Measurements from ENCODE around the gene IVD. TPM values are rescaled to one million over a fixed set of nuclear protein-coding genes. Genes with fewer than 3 reads are reported as not detected.

IVD gene
- total RNA-seq: 10 to 100 TPM; 33.6 to 40.6 TPM

DNA sequence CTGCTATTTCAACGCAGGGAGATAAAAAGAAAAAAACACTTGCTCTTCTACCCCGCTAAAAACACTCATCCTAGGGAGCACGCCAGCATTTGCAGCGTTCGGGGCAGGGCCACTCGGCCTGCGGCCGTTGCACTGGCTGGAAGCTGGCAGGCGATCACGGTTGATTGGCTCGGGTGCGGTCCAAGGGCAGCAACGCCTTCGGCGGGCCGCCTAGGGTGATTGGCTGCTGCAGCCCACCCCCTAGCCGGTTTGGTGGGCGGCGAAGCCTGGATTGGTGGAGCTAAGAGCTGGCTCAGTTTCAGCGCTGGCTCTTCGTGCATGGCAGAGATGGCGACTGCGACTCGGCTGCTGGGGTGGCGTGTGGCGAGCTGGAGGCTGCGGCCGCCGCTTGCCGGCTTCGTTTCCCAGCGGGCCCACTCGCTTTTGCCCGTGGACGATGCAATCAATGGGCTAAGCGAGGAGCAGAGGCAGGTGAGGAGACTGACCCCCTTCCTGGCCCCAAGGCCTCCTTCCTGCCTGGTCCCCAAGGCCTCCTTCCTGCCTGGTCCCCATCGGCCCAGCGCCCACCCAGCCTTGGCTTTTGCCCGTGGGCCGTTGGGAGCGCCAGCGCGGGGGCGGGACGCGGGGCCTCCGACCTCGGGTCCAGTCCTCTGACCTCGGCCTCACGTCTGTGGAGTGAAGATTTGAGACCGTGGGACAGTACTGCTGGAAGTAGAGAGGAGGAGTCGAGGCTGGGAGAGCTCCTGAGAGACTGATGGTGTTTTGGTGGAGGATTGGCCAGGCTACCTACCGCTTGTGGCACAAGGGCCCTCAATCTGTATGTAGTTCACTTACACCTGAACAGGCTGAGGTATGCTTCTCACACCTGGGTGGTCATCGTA, at the start of gene IVD:
IVD (plus strand) TSS at position 295 of the 881 bp plus-strand sequence; CDS start at position 328, 33 bp downstream.

DNA sequence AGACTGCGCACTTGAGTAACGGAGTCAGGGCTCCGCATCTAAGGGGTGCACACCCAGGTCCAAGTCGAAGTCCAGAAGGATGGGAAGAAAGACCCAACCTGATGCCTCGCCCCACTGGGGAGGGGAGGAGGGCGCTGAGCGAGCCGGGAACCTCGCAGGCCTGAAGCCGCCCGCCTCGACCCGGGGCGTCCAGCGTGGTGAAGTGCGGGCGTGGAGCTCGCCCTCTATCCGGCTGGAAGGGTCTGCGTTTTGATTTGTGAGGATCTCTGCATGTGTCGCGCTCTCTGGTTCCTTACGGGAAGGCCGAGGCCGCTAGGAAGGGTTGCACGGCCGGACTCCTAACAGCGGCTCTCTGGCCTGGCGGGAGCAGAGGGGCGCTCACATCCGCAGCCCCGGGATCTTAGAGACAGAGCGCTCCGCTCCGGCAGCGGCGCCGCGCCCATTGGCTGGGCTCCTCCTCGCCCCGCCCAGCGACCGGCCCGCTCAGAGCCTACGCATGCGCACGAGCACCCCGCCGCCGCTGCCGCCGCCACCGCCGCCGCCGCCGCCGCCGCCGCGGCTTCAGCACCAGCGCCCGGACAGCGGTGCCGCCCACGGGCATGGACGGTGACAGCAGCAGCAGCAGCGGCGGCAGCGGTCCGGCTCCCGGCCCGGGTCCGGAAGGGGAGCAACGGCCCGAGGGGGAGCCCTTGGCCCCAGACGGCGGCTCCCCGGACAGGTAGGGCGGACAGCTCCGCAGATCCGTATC, 47.7 kb upstream of the IVD start, which contains the start of gene DISP2:
DISP2 (plus strand) TSS at position 497 of the 748 bp plus-strand sequence; CDS start at position 600, 103 bp downstream.

DNA sequence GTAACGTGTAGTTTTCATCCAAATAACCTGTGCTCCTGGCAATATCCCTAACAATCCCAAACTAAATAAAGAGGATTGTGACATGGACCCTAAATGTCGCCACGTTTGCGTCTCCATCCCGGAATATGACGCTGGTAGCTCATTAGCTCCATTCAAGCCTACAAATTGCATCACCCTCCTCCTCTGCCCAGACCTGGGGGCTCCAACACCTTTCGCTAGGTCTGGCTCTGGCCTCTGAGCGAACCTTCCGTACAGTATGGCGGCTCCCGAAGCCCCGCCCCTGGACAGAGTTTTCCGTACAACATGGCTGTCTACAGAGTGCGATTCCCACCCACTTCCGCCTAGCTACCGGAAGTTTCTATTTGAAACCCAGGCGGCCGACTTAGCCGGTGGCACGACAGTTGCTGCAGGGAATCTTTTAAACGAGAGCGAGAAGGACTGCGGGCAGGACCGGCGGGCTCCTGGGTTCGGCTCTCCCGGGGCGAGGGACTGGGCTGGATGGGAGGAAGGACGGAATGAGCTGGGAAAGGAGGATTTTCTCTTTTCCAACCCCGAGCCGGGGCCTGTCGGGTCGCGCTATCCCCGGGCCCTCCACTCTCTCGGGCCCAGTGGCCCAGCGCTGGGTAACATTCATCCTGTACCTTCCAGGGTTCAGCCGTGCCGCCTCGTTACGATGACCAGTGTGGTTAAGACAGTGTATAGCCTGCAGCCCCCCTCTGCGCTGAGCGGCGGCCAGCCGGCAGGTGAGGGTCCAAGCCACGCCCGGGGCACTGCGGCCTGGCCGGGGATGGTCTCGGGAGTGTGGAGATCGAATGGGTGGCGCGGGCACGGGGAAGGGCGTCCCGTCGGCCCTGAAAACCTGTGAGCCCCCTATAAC, 22.8 kb upstream of the IVD start, which contains the start of gene KNSTRN:
KNSTRN (plus strand) TSS at position 142 of the 877 bp plus-strand sequence; CDS start at position 257, 115 bp downstream.

DNA sequence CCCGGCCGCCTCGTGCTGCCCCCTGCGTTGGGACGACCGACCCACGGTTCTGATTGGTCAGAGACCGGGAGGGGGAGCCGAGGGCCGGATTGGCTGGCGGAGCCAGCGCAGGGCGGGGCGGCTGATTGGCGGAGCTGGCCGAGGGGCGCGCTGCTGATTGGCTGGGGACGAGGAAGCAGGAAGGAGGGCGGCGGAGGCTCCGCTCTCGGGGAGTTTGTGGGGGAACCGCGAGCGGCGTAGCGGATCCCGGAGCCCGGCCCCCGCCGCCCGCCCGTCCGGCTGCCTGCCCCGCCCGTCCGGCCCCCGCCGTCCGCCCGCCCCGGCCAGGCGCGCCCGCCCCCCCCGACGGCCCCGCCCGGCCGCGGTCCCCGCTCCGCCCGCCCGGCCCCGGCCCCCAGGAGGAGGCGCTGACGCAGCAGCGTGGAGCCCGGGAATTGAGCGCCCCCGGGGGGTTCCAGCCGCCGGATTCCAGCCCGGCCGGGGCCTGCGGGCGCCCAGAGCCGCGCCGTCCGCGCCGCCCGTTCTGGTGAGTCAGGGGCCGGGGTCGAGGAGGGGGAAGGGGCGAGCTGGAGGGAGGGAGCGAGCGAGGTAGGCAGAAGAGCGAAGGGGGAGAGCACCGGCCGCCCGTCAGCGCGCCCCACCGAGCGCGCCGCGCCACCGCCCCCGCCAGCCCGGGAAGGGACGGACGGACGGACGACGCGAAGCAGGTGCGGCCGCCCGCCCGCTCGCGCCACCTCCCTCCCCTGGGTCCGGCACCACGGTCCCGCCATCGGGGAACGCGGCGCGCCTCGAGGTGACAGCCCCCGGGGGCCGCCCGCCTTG, 35.4 kb downstream of the IVD start, which contains the start of gene BAHD1:
BAHD1 (plus strand) TSS at position 211 of the 822 bp plus-strand sequence. CDS start 17,512 bp downstream, outside the sequence.

DNA sequence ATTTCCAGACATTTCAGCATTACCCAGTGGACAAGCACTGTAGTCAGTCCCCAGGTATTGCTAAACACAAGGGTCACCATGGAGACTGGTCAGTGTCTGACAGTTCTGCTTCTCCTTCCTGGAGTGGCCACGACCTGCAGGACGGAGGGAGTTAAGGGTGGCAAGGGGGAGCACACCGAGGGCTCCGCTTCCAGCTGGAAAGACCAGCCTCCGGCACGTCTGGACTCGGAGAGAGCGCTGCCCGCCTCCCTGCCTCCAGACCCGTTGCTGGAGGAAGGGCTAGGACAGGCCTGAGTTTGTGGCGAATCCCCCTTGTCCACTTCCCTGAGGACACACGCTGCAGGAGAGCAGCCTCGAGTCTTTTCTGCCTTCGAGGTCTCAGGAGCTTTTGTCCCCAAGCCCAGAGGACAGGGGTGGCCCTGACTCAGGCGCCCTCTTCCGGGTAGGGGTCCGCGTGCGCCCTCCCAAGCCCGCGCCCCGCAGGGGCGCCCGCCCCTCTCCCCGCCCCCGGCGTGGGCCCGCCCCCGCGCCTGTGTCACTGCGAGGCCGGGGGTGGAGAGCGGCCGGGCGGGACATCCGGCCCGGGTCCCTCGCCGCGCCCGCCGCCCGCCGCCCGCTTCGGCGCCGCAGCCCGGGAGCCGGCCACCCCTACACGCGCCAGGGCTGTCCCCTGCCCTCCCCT, 65.0 kb downstream of the IVD start, which contains the start of gene CHST14:
CHST14 (plus strand) TSS at position 562 of the 682 bp plus-strand sequence. CDS start 230 bp downstream, outside the sequence.

Other genes starting within 250 kb of the IVD start
- gene BUB1B, start 244.7 kb upstream of the IVD start, total RNA-seq: 10 to 100 TPM; 15.5 to 31.6 TPM
- 1 to 10 TPM in 1 of 2 donors, under 1 TPM in 1; 1.00 to 1.4 TPM for gene PAK6, start 166.7 kb upstream of the IVD start, total RNA-seq
- not detected for gene ANKRD63, start 122.7 kb upstream of the IVD start, total RNA-seq
- gene PLCB2, start 97.9 kb upstream of the IVD start, total RNA-seq: 1 to 10 TPM; 1.0 to 3.3 TPM
- 10 to 100 TPM in 1 of 2 donors, 1 to 10 TPM in 1; 5.2 to 10.7 TPM for gene INAFM2, start 82.1 kb upstream of the IVD start, total RNA-seq
- 10 to 100 TPM; 30.3 to 39.9 TPM for gene CCDC9B, start 64.9 kb upstream of the IVD start, total RNA-seq
- not detected for gene PHGR1, start 54.8 kb upstream of the IVD start, total RNA-seq
- under 1 TPM; 0.33 to 0.69 TPM for gene DISP2, start 47.6 kb upstream of the IVD start, total RNA-seq
- 100 to 1,000 TPM in 1 of 2 donors, 10 to 100 TPM in 1; 36.1 to 115 TPM for gene KNSTRN, start 23.1 kb upstream of the IVD start, total RNA-seq
- 1 to 10 TPM; 8.7 to 9.3 TPM for gene BAHD1, start 35.2 kb downstream of the IVD start, total RNA-seq
- gene CHST14, start 65.2 kb downstream of the IVD start, total RNA-seq: 1 to 10 TPM; 8.9 to 9.7 TPM
- 10 to 100 TPM; 21.0 to 23.1 TPM for gene CCDC32, start 159.2 kb downstream of the IVD start, total RNA-seq
- 10 to 100 TPM in 1 of 2 donors, 1 to 10 TPM in 1; 10.0 to 17.3 TPM for gene RPUSD2, start 163.5 kb downstream of the IVD start, total RNA-seq
- gene KNL1, start 188.5 kb downstream of the IVD start, total RNA-seq: 10 to 100 TPM; 14.5 to 22.6 TPM